Kidney capillary endothelial cell (primary cell): Measurements from ENCODE around the gene SMURF1.
"Not testable (repeated sequence)": the region's sequence is repeated elsewhere in the genome, so short reads cannot be mapped to it uniquely, and the experiment has no call there.

Experiments used
- DNase-seq: peaks from one replicate; pipeline ENCODE4 v3.0.0-alpha.2; 2018; ENCODE audit warnings: low spot score

The SMURF1 gene

GRCh38 chr7:99143853-99144672 lies at the start of gene SMURF1:
Gene SMURF1 (minus strand): TSS chr7:99144108. CDS start chr7:99143780, 328 bp downstream.
- DNase-seq: peak; percentile 59

GRCh38 chr7:99191869-99192596 lies 48.1 kb upstream of the SMURF1 start:
- no peak for DNase-seq

GRCh38 chr7:99190359-99191009 lies 46.6 kb upstream of the SMURF1 start:
- DNase-seq: no peak

- no peak for DNase-seq
These were observed 45.3 kb upstream of the SMURF1 start for GRCh38 chr7:99189222-99189621.

GRCh38 chr7:99188221-99188620 lies 44.3 kb upstream of the SMURF1 start:
- no peak for DNase-seq

GRCh38 chr7:99184532-99185218 lies 40.8 kb upstream of the SMURF1 start:
- DNase-seq: no peak

GRCh38 chr7:99180067-99180650 lies 36.3 kb upstream of the SMURF1 start:
- DNase-seq: no peak

- DNase-seq: no peak
These were observed 33.3 kb upstream of the SMURF1 start for GRCh38 chr7:99177165-99177564.

- DNase-seq: no peak
These were observed 29.9 kb upstream of the SMURF1 start for GRCh38 chr7:99173787-99174186.

- no peak for DNase-seq
These were observed 27.8 kb upstream of the SMURF1 start for GRCh38 chr7:99171731-99172130.

GRCh38 chr7:99170730-99171074 lies 26.8 kb upstream of the SMURF1 start:
- DNase-seq: no peak

- DNase-seq: no peak
These were observed 26.3 kb upstream of the SMURF1 start for GRCh38 chr7:99170065-99170729.

- no peak for DNase-seq
These were observed 23.2 kb upstream of the SMURF1 start for GRCh38 chr7:99167072-99167471.

- DNase-seq: no peak
These were observed 21.9 kb upstream of the SMURF1 start for GRCh38 chr7:99165816-99166215.

GRCh38 chr7:99163669-99164068 lies 19.8 kb upstream of the SMURF1 start:
- not testable (repeated sequence) for DNase-seq

GRCh38 chr7:99156649-99157048 lies 12.7 kb upstream of the SMURF1 start:
- DNase-seq: no peak

GRCh38 chr7:99155211-99155610 lies 11.3 kb upstream of the SMURF1 start:
- DNase-seq: no peak

GRCh38 chr7:99146979-99147378 lies 3.1 kb upstream of the SMURF1 start:
- no peak for DNase-seq

GRCh38 chr7:99143521-99143852 lies 421 bp downstream of the SMURF1 start:
- no peak for DNase-seq

GRCh38 chr7:99142727-99143520 lies 984 bp downstream of the SMURF1 start:
- peak; percentile 75 for DNase-seq
